LNCAP (cell line): ENCODE measurements around the gene CR1.

Source experiments
- CTCF ChIP-seq: fragments of 450-650 bp; IDR thresholded peaks from 2 replicates; pipeline ENCODE4 v1.5.1; 2017; ENCODE audit warnings: mild to moderate bottlenecking

CR1 gene

GRCh38 chr1:207495801-207496792 is at the start of gene CR1:
CR1 (plus strand) TSS chr1:207496157; CDS start chr1:207496268, 111 bp downstream.
- TF ChIP-seq CTCF: no peak

- no peak for TF ChIP-seq CTCF
These were observed 42.3 kb upstream of the CR1 start for GRCh38 chr1:207453710-207454045.

- peak; percentile 32; the same call in 1 of the 2 replicates for TF ChIP-seq CTCF
These were observed 41.7 kb upstream of the CR1 start, which contains the start of gene CR2 for GRCh38 chr1:207454046-207454964. CR2 (plus strand) TSS chr1:207454328; CDS start chr1:207454419, 91 bp downstream.

GRCh38 chr1:207455183-207455754 is 40.7 kb upstream of the CR1 start:
- no peak for TF ChIP-seq CTCF

GRCh38 chr1:207458414-207458813 is 37.5 kb upstream of the CR1 start:
- no peak for TF ChIP-seq CTCF

GRCh38 chr1:207459008-207459407 is 36.9 kb upstream of the CR1 start:
- TF ChIP-seq CTCF: no peak

- no peak for TF ChIP-seq CTCF
These were observed 34.3 kb upstream of the CR1 start for GRCh38 chr1:207461649-207462048.
